DND-41 (cell line): ENCODE results near the gene ZC3H7A.

Experiments
- ATAC-seq: fragments of 200-7000 bp; cut with Tn5 transposase; 3 replicates; pipeline ENCODE4 v1.9.1; 2021; ENCODE audit warnings: low read depth; ENCODE audit not compliant: insufficient read depth
- DNase-seq: peaks from one replicate; pipeline ENCODE4 v3.0.0-alpha.2; 2020
- H2AFZ ChIP-seq: 2 replicates; pipeline ENCODE4 v1.6.0; 2012; ENCODE audit warnings: low read depth, low read length
- H3K27ac ChIP-seq: 2 replicates; pipeline ENCODE4 v1.5.1; 2012; ENCODE audit warnings: low read length, inconsistent platforms
- H3K27me3 ChIP-seq: fragments of 200-600 bp; sonication (generic); 2 replicates; pipeline ENCODE4 v1.6.0; 2012; ENCODE audit warnings: low read length, mild to moderate bottlenecking, inconsistent platforms; ENCODE audit not compliant: insufficient read depth, poor library complexity
- H3K36me3 ChIP-seq: 2 replicates; pipeline ENCODE4 v1.5.1; 2012; ENCODE audit warnings: low read length, inconsistent platforms; ENCODE audit not compliant: insufficient read depth
- H3K4me1 ChIP-seq: 2 replicates; pipeline ENCODE4 v1.5.1; 2012; ENCODE audit warnings: mild to moderate bottlenecking, low read length; ENCODE audit not compliant: insufficient read depth
- H3K4me2 ChIP-seq: 2 replicates; pipeline ENCODE4 v1.6.0; 2012; ENCODE audit warnings: mild to moderate bottlenecking, moderate library complexity, low read length, inconsistent platforms; ENCODE audit not compliant: insufficient read depth
- H3K4me3 ChIP-seq, 2 experiments: fragments of 200-600 bp in 1 of 2; shearing (Covaris generic) in 1 of 2; 2 replicates each; pipeline ENCODE4 v1.5.1; 2012 to 2016; ENCODE audit warnings: inconsistent platforms in 2 of 2, low read length in 2 of 2, mild to moderate bottlenecking in 2 of 2, low read depth in 1 of 2, moderate library complexity in 1 of 2
- H3K79me2 ChIP-seq: 2 replicates; pipeline ENCODE4 v1.6.0; 2012; ENCODE audit warnings: low read length, inconsistent platforms; ENCODE audit not compliant: insufficient read depth
- H3K9ac ChIP-seq: 2 replicates; pipeline ENCODE4 v1.6.0; 2012; ENCODE audit warnings: low read depth, mild to moderate bottlenecking, inconsistent platforms, low read length, moderate library complexity
- H3K9me3 ChIP-seq: 2 replicates; pipeline ENCODE4 v1.5.1; 2012; ENCODE audit warnings: low read length, moderate library complexity, mild to moderate bottlenecking, inconsistent platforms; ENCODE audit not compliant: insufficient read depth, severe bottlenecking
- H4K20me1 ChIP-seq: 2 replicates; pipeline ENCODE4 v1.6.0; 2012; ENCODE audit warnings: low read length; ENCODE audit not compliant: insufficient read depth
- CTCF ChIP-seq: IDR thresholded peaks from 2 replicates; pipeline ENCODE4 v1.5.1; 2012; ENCODE audit warnings: borderline replicate concordance, low read length, moderate library complexity, mild to moderate bottlenecking; ENCODE audit not compliant: poor library complexity, severe bottlenecking; ENCODE audit errors: extremely low read depth
- EZH2 ChIP-seq: IDR thresholded peaks from 3 replicates; pipeline ENCODE4 v1.6.1; 2012; ENCODE audit warnings: borderline replicate concordance, low read depth, mild to moderate bottlenecking, moderate library complexity, low read length, inconsistent platforms; ENCODE audit not compliant: severe bottlenecking

ZC3H7A gene

GRCh38 chr16:11805556-11805955 lies 8.5 kb upstream of the ZC3H7A start:
- H3K79me2 ChIP-seq, result no peaks in the 10 kb centered on the region
- ATAC-seq (no peak), DNase-seq (no peak)
- H3K27me3 ChIP-seq, result no peaks in the 10 kb centered on the region
- H3K36me3 ChIP-seq, result no peaks in the 10 kb centered on the region
- H3K9me3 ChIP-seq, result no peaks in the 10 kb centered on the region
- TF ChIP-seq EZH2 (no peak), CTCF (no peak)
- H2AFZ ChIP-seq, result no peak overlapping the region
- peaks cover 9% of the 10 kb centered on the region; the same call in 1 of the 2 replicates for H3K4me1 ChIP-seq
- H3K9ac ChIP-seq, result no peak overlapping the region
- H4K20me1 ChIP-seq, result no peaks in the 10 kb centered on the region
- no peak overlapping the region for H3K27ac ChIP-seq
- no peak overlapping the region for H3K4me2 ChIP-seq
- H3K4me3 ChIP-seq, result no peak overlapping the region

DNA sequence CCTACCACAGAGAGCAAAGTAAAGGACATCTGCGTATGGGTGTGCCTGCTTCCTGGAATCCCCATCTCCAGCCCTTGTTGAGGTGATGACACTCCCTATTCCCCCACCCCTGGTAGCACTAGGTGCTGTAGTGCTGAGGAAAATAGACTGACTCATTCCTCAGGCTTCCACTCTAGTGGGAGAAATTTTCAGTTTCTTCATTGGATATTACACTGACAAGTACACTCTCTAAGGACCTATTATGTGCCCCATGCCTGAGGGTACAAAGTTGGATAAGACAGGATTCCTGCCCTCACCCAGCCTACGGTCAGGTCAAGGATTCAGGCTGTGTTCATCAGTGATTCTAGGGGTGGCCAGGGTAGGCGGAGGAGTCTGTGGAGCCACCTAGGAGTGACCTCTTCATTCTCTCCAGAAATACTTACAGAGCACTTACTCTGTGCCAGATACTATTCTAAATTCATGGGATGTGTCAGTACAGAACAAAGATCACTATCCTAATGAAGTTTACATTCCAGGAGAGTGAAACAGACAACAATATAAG lies 4.5 kb upstream of the ZC3H7A start:
- peaks cover 20% of the 10 kb centered on the region for H3K79me2 ChIP-seq
- no peak overlapping the region for H2AFZ ChIP-seq
- no peak overlapping the region for H3K4me3 ChIP-seq
- H3K27me3 ChIP-seq, result no peaks in the 10 kb centered on the region
- H3K36me3 ChIP-seq, result no peaks in the 10 kb centered on the region; the same call in 1 of the 2 replicates
- TF ChIP-seq EZH2 (no peak), CTCF (no peak)
- DNase-seq (no peak), ATAC-seq (no peak)
- H3K9ac ChIP-seq, result no peak overlapping the region
- H4K20me1 ChIP-seq, result no peaks in the 10 kb centered on the region
- H3K9me3 ChIP-seq, result no peaks in the 10 kb centered on the region
- H3K27ac ChIP-seq, result no peak overlapping the region
- H3K4me2 ChIP-seq, result no peak overlapping the region
- H3K4me1 ChIP-seq, result peaks cover 27% of the 10 kb centered on the region

- no peak for DNase-seq
Measured at GRCh38 chr16:11800382-11800718, 3.3 kb upstream of the ZC3H7A start.

More at GRCh38 chr16:11800382-11800718, 3.3 kb upstream of the ZC3H7A start:
- peaks cover 32% of the 10 kb centered on the region for H3K79me2 ChIP-seq
- H3K9ac ChIP-seq, result no peak overlapping the region
- H4K20me1 ChIP-seq, result no peaks in the 10 kb centered on the region; the same call in 1 of the 2 replicates
- H3K27me3 ChIP-seq, result no peaks in the 10 kb centered on the region
- H3K4me3 ChIP-seq, result no peak overlapping the region
- no peak overlapping the region for H3K4me2 ChIP-seq
- ATAC-seq, result no peak
- no peak overlapping the region for H2AFZ ChIP-seq
- H3K9me3 ChIP-seq, result no peaks in the 10 kb centered on the region
- TF ChIP-seq EZH2 (no peak), CTCF (no peak)
- H3K27ac ChIP-seq, result no peak overlapping the region
- H3K36me3 ChIP-seq, result peaks cover under 1% of the 10 kb centered on the region; the same call in 1 of the 2 replicates
- peaks cover 37% of the 10 kb centered on the region for H3K4me1 ChIP-seq
